ENCODE measurements around the gene SETBP1. TPM values are rescaled to one million over a fixed set of nuclear protein-coding genes. Genes with fewer than 3 reads are reported as not detected.

SETBP1 gene
- total RNA-seq, 1 experiment from 2014 or later, result 3.4 TPM

GRCh38 chr18:44693030-44693784, 12.5 kb downstream of the SETBP1 start:
- Histone ChIP-seq H2AFZ (ENCODE audit: low read length) (no peak overlapping the region), H3K4me3 (ENCODE audit: low read length) (no peak overlapping the region), H3K9ac (ENCODE audit: low read length) (no peak overlapping the region), H3K27ac (ENCODE audit: low read length) (no peak overlapping the region), H3K4me2 (ENCODE audit: low read depth, low read length, poor library complexity, severe bottlenecking) (no peak overlapping the region), H3K79me2 (ENCODE audit: low read length) (no peaks in the 10 kb centered on the region), H4K20me1 (ENCODE audit: insufficient read depth, low read depth, low read length) (no peaks in the 10 kb centered on the region), H3K36me3 (ENCODE audit: insufficient read depth, low read length) (no peaks in the 10 kb centered on the region), H3K4me1 (ENCODE audit: low read length) (no peaks in the 10 kb centered on the region), H3K9me3 (ENCODE audit: low read length) (no peaks in the 10 kb centered on the region), H3K27me3 (ENCODE audit: low read length) (0 out of 2 replicates have a peak, but pooled peaks cover 3% of the 10 kb centered on the region), H3K9me2 (replicated peaks; ENCODE audit: insufficient read depth, low read length) (no peaks in the 10 kb centered on the region)
- no peak for DNase-seq

DNA sequence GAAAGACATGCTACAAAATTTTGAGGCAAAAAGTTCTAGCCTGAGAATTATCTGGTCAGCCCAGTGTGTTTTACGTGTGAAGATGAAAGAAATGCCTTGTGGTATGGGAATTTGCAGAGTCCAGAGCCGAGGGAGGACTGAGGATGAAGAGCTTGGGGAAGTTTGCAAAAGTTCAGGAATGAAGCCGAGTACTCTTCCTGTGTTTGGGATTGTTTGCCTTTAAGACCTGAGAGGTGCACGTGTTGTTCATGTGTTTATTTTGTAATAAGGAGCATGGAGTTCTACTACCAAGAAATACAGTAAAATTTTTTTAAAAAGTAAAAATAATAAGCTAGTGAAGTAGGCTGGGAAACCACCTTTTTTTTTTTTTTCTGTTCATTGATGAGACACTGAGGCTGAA, 14.8 kb downstream of the SETBP1 start:
- Histone ChIP-seq H3K79me2 (ENCODE audit: low read length) (no peaks in the 10 kb centered on the region), H3K36me3 (ENCODE audit: insufficient read depth, low read length) (no peaks in the 10 kb centered on the region), H3K9me2 (replicated peaks; ENCODE audit: insufficient read depth, low read length) (no peaks in the 10 kb centered on the region), H3K4me2 (ENCODE audit: low read depth, low read length, poor library complexity, severe bottlenecking) (no peak overlapping the region), H3K4me1 (ENCODE audit: low read length) (peaks cover 2% of the 10 kb centered on the region), H3K27ac (ENCODE audit: low read length) (no peak overlapping the region), H3K9ac (ENCODE audit: low read length) (no peak overlapping the region), H2AFZ (ENCODE audit: low read length) (no peak overlapping the region), H3K27me3 (ENCODE audit: low read length) (no peaks in the 10 kb centered on the region), H4K20me1 (ENCODE audit: insufficient read depth, low read depth, low read length) (no peaks in the 10 kb centered on the region), H3K4me3 (ENCODE audit: low read length) (no peak overlapping the region), H3K9me3 (ENCODE audit: low read length) (no peaks in the 10 kb centered on the region)
- no peak for DNase-seq

DNA sequence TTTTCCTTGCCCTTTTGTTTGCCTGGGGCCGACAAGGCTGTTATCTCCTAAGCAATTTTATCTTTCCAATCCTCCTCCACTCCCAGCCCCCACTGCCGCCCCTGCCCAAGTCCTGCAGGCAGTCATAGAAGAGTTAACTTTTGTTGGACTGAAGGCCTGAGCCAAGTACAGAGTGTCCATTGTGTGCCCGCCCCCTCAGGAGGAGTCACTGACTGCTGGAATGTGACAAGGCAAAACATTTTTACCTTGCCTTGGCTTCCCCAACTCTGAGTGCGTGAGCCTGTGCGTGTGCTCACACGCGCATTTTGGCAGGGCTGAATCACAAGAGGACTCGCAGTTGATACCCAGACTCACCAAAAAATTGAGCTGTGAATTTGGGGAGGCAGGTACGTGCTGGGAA, 16.2 kb downstream of the SETBP1 start:
- Histone ChIP-seq H3K4me2 (ENCODE audit: low read depth, low read length, poor library complexity, severe bottlenecking) (no peak overlapping the region), H3K9ac (ENCODE audit: low read length) (no peak overlapping the region), H3K27ac (ENCODE audit: low read length) (no peak overlapping the region), H2AFZ (ENCODE audit: low read length) (no peak overlapping the region), H3K9me2 (replicated peaks; ENCODE audit: insufficient read depth, low read length) (no peaks in the 10 kb centered on the region), H3K79me2 (ENCODE audit: low read length) (no peaks in the 10 kb centered on the region), H3K36me3 (ENCODE audit: insufficient read depth, low read length) (no peaks in the 10 kb centered on the region), H3K27me3 (ENCODE audit: low read length) (no peaks in the 10 kb centered on the region), H4K20me1 (ENCODE audit: insufficient read depth, low read depth, low read length) (no peaks in the 10 kb centered on the region), H3K9me3 (ENCODE audit: low read length) (no peaks in the 10 kb centered on the region), H3K4me3 (ENCODE audit: low read length) (no peak overlapping the region), H3K4me1 (ENCODE audit: low read length) (peaks cover 10% of the 10 kb centered on the region)
- DNase-seq, result no peak

DNA sequence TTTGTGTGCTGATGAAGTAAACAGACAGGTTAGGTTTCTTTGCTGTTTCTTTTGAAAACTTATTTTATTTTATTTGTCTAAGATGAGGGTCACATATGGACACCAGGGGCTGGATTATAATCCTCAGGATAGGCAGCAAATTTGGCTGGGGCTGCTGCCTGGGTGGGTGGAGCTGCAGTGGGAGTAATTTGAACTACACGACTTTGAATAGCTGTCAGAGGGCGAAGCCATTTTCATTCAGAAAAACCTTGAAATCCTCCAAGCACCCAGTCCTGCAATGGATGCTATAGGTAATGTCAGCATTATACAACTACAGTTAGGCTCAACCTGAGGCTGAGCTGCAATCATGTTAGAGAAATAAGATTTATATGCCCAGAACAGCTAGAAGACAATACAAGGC, 16.6 kb downstream of the SETBP1 start:
- Histone ChIP-seq H3K79me2 (ENCODE audit: low read length) (no peaks in the 10 kb centered on the region), H3K9me3 (ENCODE audit: low read length) (no peaks in the 10 kb centered on the region), H3K9ac (ENCODE audit: low read length) (no peak overlapping the region), H3K27ac (ENCODE audit: low read length) (no peak overlapping the region), H3K9me2 (replicated peaks; ENCODE audit: insufficient read depth, low read length) (no peaks in the 10 kb centered on the region), H3K4me1 (ENCODE audit: low read length) (peaks cover 10% of the 10 kb centered on the region), H3K4me2 (ENCODE audit: low read depth, low read length, poor library complexity, severe bottlenecking) (no peak overlapping the region), H4K20me1 (ENCODE audit: insufficient read depth, low read depth, low read length) (no peaks in the 10 kb centered on the region), H3K27me3 (ENCODE audit: low read length) (no peaks in the 10 kb centered on the region), H2AFZ (ENCODE audit: low read length) (no peak overlapping the region), H3K4me3 (ENCODE audit: low read length) (no peak overlapping the region), H3K36me3 (ENCODE audit: insufficient read depth, low read length) (no peaks in the 10 kb centered on the region)
- DNase-seq, result no peak

DNA sequence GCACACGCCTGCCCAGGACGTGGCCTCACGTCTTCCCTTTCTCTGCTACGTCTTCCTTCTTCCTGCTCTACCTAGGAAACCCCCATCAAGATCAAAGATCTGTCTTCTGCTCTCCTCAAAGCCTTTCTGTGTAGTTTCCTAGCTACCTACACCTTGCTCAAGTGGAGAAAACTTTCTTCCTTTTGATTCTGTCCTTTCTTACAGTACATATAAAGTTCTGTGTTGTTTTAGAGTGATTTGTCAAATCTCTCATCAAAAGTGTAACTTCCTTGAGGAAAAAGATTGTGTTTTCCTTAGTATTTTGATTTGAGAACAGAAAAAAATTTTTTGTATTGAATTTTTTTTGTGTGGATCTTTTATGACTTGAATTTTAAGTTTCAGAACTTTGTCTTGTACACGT, 17.8 kb downstream of the SETBP1 start:
- Histone ChIP-seq H4K20me1 (ENCODE audit: insufficient read depth, low read depth, low read length) (no peaks in the 10 kb centered on the region), H3K9ac (ENCODE audit: low read length) (no peak overlapping the region), H3K36me3 (ENCODE audit: insufficient read depth, low read length) (no peaks in the 10 kb centered on the region), H3K9me3 (ENCODE audit: low read length) (no peaks in the 10 kb centered on the region), H3K4me3 (ENCODE audit: low read length) (no peak overlapping the region), H2AFZ (ENCODE audit: low read length) (no peak overlapping the region), H3K27ac (ENCODE audit: low read length) (no peak overlapping the region), H3K4me2 (ENCODE audit: low read depth, low read length, poor library complexity, severe bottlenecking) (no peak overlapping the region), H3K27me3 (ENCODE audit: low read length) (no peaks in the 10 kb centered on the region), H3K79me2 (ENCODE audit: low read length) (no peaks in the 10 kb centered on the region), H3K9me2 (replicated peaks; ENCODE audit: insufficient read depth, low read length) (no peaks in the 10 kb centered on the region), H3K4me1 (ENCODE audit: low read length) (peaks cover 10% of the 10 kb centered on the region)
- no peak for DNase-seq

DNA sequence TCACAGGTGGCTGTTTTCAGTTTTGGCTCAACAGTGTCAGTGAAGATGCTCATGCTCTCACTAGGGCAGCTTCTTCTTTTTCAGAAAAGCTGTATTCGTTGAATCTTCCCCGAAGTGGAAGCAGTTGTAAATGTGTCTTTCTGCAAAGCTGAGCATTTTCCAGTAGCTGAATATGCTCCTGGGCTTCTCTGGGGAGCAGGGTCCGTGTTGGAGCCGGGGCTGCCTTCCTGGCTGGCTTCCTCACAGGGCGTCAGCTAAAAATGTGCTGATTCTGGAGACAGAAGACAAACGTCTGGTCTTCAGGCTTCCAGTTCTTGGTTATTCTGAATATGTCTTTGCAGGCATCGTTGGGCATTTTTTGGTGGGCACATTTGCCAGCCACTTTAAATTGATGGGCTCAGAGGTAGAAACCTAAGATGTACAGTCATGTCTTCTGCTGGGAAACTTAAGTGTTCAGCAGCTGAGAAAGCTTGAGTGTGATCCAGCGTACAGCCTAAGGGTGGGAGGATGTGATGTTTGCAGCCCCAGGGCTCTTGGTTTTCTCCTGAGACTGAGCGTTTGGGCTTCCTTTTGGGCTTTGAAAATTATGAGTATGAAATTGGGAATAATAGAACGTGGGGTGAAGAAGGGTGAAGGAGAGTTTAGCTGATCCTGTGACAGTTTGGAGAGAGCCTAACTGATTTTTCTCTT, 19.0 kb downstream of the SETBP1 start:
- H3K36me3 ChIP-seq (ENCODE audit: insufficient read depth, low read length), result no peaks in the 10 kb centered on the region
- no peaks in the 10 kb centered on the region for H3K27me3 ChIP-seq (ENCODE audit: low read length)
- peaks cover 10% of the 10 kb centered on the region for H3K4me1 ChIP-seq (ENCODE audit: low read length)
- no peak overlapping the region for H3K9ac ChIP-seq (ENCODE audit: low read length)
- H3K9me3 ChIP-seq (ENCODE audit: low read length), result no peaks in the 10 kb centered on the region
- no peaks in the 10 kb centered on the region for H3K9me2 ChIP-seq (replicated peaks; ENCODE audit: insufficient read depth, low read length)
- H3K4me2 ChIP-seq (ENCODE audit: low read depth, low read length, poor library complexity, severe bottlenecking), result no peak overlapping the region
- DNase-seq, result no peak
- no peaks in the 10 kb centered on the region for H4K20me1 ChIP-seq (ENCODE audit: insufficient read depth, low read depth, low read length)
- no peak overlapping the region for H3K4me3 ChIP-seq (ENCODE audit: low read length)
- H2AFZ ChIP-seq (ENCODE audit: low read length), result no peak overlapping the region
- H3K79me2 ChIP-seq (ENCODE audit: low read length), result no peaks in the 10 kb centered on the region
- no peak overlapping the region for H3K27ac ChIP-seq (ENCODE audit: low read length)

DNA sequence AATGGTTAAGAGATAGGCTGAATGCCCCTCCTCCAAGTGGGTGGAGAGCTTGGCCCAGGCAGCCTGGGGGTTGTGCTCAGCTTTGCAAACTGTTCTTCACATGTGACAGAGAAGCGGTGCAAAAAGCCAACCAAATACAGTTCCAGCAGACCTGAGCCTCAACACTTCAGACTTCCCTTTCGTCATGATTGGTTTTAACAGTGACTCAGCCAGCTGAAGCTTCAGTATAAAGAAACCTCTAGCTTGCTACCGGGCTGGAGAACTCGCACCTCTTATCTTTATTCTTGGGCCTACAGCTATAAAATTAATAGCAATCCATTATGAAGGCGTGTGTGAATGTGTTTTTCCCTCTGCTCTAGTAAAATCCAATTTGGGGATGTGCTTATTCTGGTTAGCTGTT, 20.0 kb downstream of the SETBP1 start:
- Histone ChIP-seq H3K4me3 (ENCODE audit: low read length) (no peak overlapping the region), H3K9me3 (ENCODE audit: low read length) (no peaks in the 10 kb centered on the region), H3K27ac (ENCODE audit: low read length) (no peak overlapping the region), H3K79me2 (ENCODE audit: low read length) (no peaks in the 10 kb centered on the region), H3K9me2 (replicated peaks; ENCODE audit: insufficient read depth, low read length) (no peaks in the 10 kb centered on the region), H3K27me3 (ENCODE audit: low read length) (no peaks in the 10 kb centered on the region), H3K4me2 (ENCODE audit: low read depth, low read length, poor library complexity, severe bottlenecking) (no peak overlapping the region), H4K20me1 (ENCODE audit: insufficient read depth, low read depth, low read length) (no peaks in the 10 kb centered on the region), H2AFZ (ENCODE audit: low read length) (no peak overlapping the region), H3K4me1 (ENCODE audit: low read length) (peaks cover 10% of the 10 kb centered on the region), H3K9ac (ENCODE audit: low read length) (no peak overlapping the region), H3K36me3 (ENCODE audit: insufficient read depth, low read length) (no peaks in the 10 kb centered on the region)
- peak; percentile 63 for DNase-seq

GRCh38 chr18:44701227-44701626, 20.5 kb downstream of the SETBP1 start:
- Histone ChIP-seq H3K4me1 (ENCODE audit: low read length) (peaks cover 10% of the 10 kb centered on the region), H3K9ac (ENCODE audit: low read length) (no peak overlapping the region), H3K4me3 (ENCODE audit: low read length) (no peak overlapping the region), H3K36me3 (ENCODE audit: insufficient read depth, low read length) (no peaks in the 10 kb centered on the region), H3K27me3 (ENCODE audit: low read length) (no peaks in the 10 kb centered on the region), H3K9me3 (ENCODE audit: low read length) (no peaks in the 10 kb centered on the region), H2AFZ (ENCODE audit: low read length) (no peak overlapping the region), H4K20me1 (ENCODE audit: insufficient read depth, low read depth, low read length) (no peaks in the 10 kb centered on the region), H3K9me2 (replicated peaks; ENCODE audit: insufficient read depth, low read length) (no peaks in the 10 kb centered on the region), H3K27ac (ENCODE audit: low read length) (no peak overlapping the region), H3K4me2 (ENCODE audit: low read depth, low read length, poor library complexity, severe bottlenecking) (no peak overlapping the region), H3K79me2 (ENCODE audit: low read length) (no peaks in the 10 kb centered on the region)
- no peak for DNase-seq
